Parathyroid adenoma (tissue), 2 donors: ENCODE measurements around the gene ZMYM2.

Experiments used
- H2AFZ ChIP-seq: fragments of 300-600 bp; sonication (generic); one replicate; pipeline ENCODE4 v1.7.0; 2017; ENCODE audit warnings: antibody characterized with exemption, mild to moderate bottlenecking
- H3K27ac ChIP-seq: fragments of 300-600 bp; sonication (generic); one replicate; pipeline ENCODE4 v1.7.0; 2017
- H3K27me3 ChIP-seq: fragments of 300-600 bp; sonication (generic); one replicate; pipeline ENCODE4 v1.7.0; 2017; ENCODE audit warnings: low read length; ENCODE audit not compliant: control insufficient read depth, insufficient read depth
- H3K36me3 ChIP-seq: fragments of 300-600 bp; sonication (generic); one replicate; pipeline ENCODE4 v1.7.0; 2017; ENCODE audit warnings: low read length; ENCODE audit not compliant: control insufficient read depth, insufficient read depth
- H3K4me1 ChIP-seq: fragments of 300-600 bp; sonication (generic); one replicate; pipeline ENCODE4 v1.7.0; 2017; ENCODE audit warnings: control low read depth
- H3K4me2 ChIP-seq: fragments of 300-600 bp; sonication (generic); one replicate; pipeline ENCODE4 v1.7.0; 2017; ENCODE audit warnings: low read length
- H3K4me3 ChIP-seq: fragments of 300-600 bp; sonication (generic); one replicate; pipeline ENCODE4 v1.7.0; 2017; ENCODE audit warnings: low read depth, low read length
- H3K79me2 ChIP-seq: fragments of 300-600 bp; sonication (generic); one replicate; pipeline ENCODE4 v1.7.0; 2017; ENCODE audit warnings: control low read depth
- H3K9ac ChIP-seq: fragments of 300-600 bp; sonication (generic); one replicate; pipeline ENCODE4 v1.7.0; 2017; ENCODE audit warnings: mild to moderate bottlenecking
- H3K9me3 ChIP-seq: fragments of 300-600 bp; sonication (generic); one replicate; pipeline ENCODE4 v1.7.0; 2017; ENCODE audit warnings: low read length; ENCODE audit not compliant: control insufficient read depth
- TF ChIP-seq, protein P1 (sequence below): fragments of 300-600 bp; sonication (generic); IDR thresholded peaks from one replicate; pipeline ENCODE4 v1.7.0; 2017; ENCODE audit warnings: antibody characterized with exemption, mild to moderate bottlenecking
- donor health status: primary hyperparathyroidism.

The ZMYM2 gene

DNA sequence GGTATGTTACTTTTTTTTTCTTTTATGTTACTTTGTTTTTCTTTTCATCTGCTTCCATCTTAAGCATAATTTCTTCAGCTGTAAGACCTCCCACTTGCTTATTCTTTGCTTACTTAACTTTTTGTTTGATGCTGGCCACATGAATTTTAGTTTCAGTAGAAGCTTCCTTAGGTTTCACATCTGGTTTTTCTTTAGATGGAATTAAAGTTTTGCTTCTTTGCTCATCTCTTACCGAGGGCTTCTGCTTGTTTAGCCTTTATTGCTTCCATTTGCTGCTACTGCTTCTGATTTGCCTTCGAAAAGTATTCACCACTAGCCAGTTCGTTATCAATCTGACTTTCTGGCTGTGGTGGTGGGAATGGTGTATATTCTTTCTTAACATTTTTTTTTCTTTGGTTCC, 111.4 kb downstream of the ZMYM2 start:
- no peaks in the 10 kb centered on the region for H3K36me3 ChIP-seq
- no peaks in the 10 kb centered on the region for H3K79me2 ChIP-seq
- H3K4me2 ChIP-seq = no peak overlapping the region
- H3K27ac ChIP-seq = no peak overlapping the region
- no peaks in the 10 kb centered on the region for H3K27me3 ChIP-seq
- H3K4me3 ChIP-seq = no peak overlapping the region
- H3K9ac ChIP-seq = no peak overlapping the region
- TF ChIP-seq, protein P1, sequence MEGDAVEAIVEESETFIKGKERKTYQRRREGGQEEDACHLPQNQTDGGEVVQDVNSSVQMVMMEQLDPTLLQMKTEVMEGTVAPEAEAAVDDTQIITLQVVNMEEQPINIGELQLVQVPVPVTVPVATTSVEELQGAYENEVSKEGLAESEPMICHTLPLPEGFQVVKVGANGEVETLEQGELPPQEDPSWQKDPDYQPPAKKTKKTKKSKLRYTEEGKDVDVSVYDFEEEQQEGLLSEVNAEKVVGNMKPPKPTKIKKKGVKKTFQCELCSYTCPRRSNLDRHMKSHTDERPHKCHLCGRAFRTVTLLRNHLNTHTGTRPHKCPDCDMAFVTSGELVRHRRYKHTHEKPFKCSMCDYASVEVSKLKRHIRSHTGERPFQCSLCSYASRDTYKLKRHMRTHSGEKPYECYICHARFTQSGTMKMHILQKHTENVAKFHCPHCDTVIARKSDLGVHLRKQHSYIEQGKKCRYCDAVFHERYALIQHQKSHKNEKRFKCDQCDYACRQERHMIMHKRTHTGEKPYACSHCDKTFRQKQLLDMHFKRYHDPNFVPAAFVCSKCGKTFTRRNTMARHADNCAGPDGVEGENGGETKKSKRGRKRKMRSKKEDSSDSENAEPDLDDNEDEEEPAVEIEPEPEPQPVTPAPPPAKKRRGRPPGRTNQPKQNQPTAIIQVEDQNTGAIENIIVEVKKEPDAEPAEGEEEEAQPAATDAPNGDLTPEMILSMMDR = no peak
- no peaks in the 10 kb centered on the region for H3K9me3 ChIP-seq
- H2AFZ ChIP-seq = no peak overlapping the region
- no peaks in the 10 kb centered on the region for H3K4me1 ChIP-seq

DNA sequence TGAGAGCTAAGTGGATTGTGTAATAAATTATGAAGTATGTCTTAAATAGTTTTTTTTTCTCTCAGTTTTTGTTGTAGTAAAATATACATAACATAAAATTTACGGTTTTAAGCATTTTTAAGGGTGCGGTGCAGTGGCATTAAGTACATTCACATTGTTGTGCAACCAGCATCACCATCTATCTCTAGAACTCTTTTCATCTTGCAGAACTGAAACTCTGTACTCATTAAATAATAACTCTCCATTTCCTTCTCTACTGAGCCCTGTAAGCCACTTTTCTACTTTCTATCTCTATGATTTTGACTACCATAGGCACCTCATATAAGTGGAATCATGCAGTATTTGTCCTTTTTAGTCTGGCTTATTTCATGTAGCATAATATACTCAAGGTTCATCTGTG, 115.2 kb downstream of the ZMYM2 start:
- H3K4me1 ChIP-seq = no peaks in the 10 kb centered on the region
- no peaks in the 10 kb centered on the region for H3K79me2 ChIP-seq
- TF ChIP-seq, protein P1 = no peak
- H3K36me3 ChIP-seq = no peaks in the 10 kb centered on the region
- no peak overlapping the region for H3K9ac ChIP-seq
- H3K4me2 ChIP-seq = no peak overlapping the region
- no peak overlapping the region for H3K27ac ChIP-seq
- no peak overlapping the region for H2AFZ ChIP-seq
- H3K9me3 ChIP-seq = no peaks in the 10 kb centered on the region
- no peaks in the 10 kb centered on the region for H3K27me3 ChIP-seq
- H3K4me3 ChIP-seq = no peak overlapping the region

DNA sequence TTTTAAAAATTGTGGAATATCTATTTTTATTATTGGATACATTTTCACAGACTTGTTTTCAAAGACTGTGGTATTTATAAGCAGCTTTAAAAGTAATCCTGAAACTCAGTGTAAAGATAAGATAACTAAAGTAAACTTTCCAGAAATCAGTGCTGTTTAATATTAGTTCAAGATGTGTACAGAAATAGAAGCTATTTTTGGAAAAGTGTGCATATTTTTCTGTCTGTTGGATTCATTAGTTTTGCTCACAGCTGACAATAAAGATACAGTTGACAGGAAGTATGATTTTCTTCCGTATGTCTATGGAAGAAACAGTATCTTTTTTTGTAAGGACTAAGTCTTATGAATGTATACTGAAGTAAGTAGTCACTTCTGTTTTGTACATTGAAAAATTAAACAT, 116.4 kb downstream of the ZMYM2 start:
- H3K4me3 ChIP-seq = no peak overlapping the region
- H3K9ac ChIP-seq = no peak overlapping the region
- no peak overlapping the region for H2AFZ ChIP-seq
- TF ChIP-seq, protein P1 = no peak
- no peaks in the 10 kb centered on the region for H3K36me3 ChIP-seq
- no peaks in the 10 kb centered on the region for H3K4me1 ChIP-seq
- H3K27me3 ChIP-seq = no peaks in the 10 kb centered on the region
- H3K4me2 ChIP-seq = no peak overlapping the region
- H3K9me3 ChIP-seq = no peaks in the 10 kb centered on the region
- no peaks in the 10 kb centered on the region for H3K79me2 ChIP-seq
- no peak overlapping the region for H3K27ac ChIP-seq

DNA sequence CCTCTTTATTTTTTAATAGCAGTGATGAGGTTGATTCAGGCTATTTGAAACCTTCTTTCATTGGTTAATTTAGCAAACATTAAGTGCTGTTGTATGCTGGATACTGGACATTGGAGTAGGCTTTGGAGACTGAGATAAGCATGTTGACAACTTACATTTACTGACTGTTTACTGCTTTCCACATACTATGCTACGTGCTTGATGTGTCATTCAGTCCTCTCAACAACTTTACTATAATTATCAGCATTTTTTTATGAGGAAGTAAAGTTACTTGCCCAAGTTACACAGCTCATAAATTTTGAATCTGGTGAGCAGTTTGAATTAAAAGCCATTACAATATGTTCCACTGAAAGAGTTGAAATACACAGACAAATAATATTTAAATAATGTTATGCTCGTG, 118.6 kb downstream of the ZMYM2 start:
- Histone ChIP-seq H3K4me3 (no peak overlapping the region), H3K4me1 (no peaks in the 10 kb centered on the region), H3K27me3 (no peaks in the 10 kb centered on the region), H3K4me2 (no peak overlapping the region), H3K79me2 (no peaks in the 10 kb centered on the region), H3K9me3 (no peaks in the 10 kb centered on the region), H2AFZ (no peak overlapping the region), H3K27ac (no peak overlapping the region), H3K36me3 (no peaks in the 10 kb centered on the region), H3K9ac (no peak overlapping the region)
- TF ChIP-seq, protein P1 = no peak

DNA sequence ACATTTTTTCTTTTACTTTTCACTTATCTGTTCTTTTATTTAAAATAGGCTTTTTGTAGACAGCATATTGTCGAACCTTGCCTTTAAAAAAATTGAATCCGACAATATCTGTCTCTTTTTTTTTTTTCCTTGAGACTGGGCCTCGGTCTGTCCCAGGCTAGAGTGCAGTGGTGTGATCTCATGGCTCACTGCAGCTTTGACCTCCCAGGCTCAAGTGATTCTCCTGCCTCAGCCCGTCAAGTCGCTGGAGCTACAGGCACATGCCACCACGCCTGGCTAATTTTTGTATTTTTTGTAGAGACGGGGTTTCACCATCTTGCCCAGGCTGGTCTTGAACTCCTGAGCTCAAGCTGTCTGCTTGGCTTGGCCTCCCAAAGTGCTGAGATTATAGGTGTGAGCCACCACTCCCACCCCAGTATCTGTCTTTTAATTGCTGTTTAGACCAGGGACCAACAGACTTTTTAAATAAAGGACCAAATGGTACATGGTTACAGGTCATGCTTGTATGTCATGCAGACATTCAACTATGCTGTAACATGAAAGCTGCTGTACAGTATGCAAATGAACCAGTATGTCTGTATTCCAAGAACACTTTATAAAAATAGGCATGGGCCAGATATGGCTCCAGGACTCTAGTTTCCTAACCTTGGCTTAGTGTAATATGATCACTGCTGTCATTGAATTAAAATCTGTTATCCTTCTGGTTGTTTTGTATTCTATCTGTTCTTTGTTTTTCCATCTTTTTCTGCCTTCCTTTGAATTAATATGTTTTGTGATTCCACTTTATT, 122.0 kb downstream of the ZMYM2 start:
- Histone ChIP-seq H3K36me3 (no peaks in the 10 kb centered on the region), H2AFZ (no peak overlapping the region)

More for the DNA sequence above, 122.0 kb downstream of the ZMYM2 start:
- Histone ChIP-seq H3K27ac (no peak overlapping the region), H3K9ac (no peak overlapping the region), H3K4me1 (no peaks in the 10 kb centered on the region), H3K4me2 (no peak overlapping the region), H3K4me3 (no peak overlapping the region), H3K9me3 (no peaks in the 10 kb centered on the region), H3K27me3 (no peaks in the 10 kb centered on the region), H3K79me2 (no peaks in the 10 kb centered on the region)
- TF ChIP-seq, protein P1 = no peak
